Sciatic nerve (tissue), 1 donor: ENCODE data around the gene PXMP4. TPM values are rescaled to one million over a fixed set of nuclear protein-coding genes. Genes with fewer than 3 reads are reported as not detected.

Source experiments
- total RNA-seq: library from RNA; stranded (reverse); fragmentation: NEBNext Ultra II Directional; extraction: Animal tissue kit (Norgen Biotek cat#: 25700); gene quantifications from one replicate; pipeline ENCODE4 v1.2.1, GENCODE V29; 2021
- donor health status: DM: no; HTN: no; CAD: no.

Gene PXMP4
- total RNA-seq, 1 donor from 2014 or later: 9.3 TPM

Other genes starting within 250 kb of the PXMP4 start
- gene CBFA2T2, start 230.2 kb downstream of the PXMP4 start, total RNA-seq: 26.0 TPM
- not detected for gene C20orf144, start 58.0 kb downstream of the PXMP4 start, total RNA-seq
- 0.71 TPM for gene ACTL10, start 53.4 kb downstream of the PXMP4 start, total RNA-seq
- 24.1 TPM for gene NECAB3, start 45.9 kb downstream of the PXMP4 start, total RNA-seq
- 1.4 TPM for gene E2F1, start 33.9 kb downstream of the PXMP4 start, total RNA-seq
- gene ZNF341, start 11.7 kb upstream of the PXMP4 start, total RNA-seq: 4.7 TPM
- 72.8 TPM for gene CHMP4B, start 91.0 kb upstream of the PXMP4 start, total RNA-seq